ENCODE data around the gene LMAN1L.

GRCh38 chr15:74788042-74788682 lies 24.5 kb upstream of the LMAN1L start:
- no peak for TF ChIP-seq ZNF274 (IDR thresholded peaks at IDR 0.05; ENCODE audit: low read depth, low read length)
- no peak for TF ChIP-seq YY1 (IDR thresholded peaks at IDR 0.05; ENCODE audit: insufficient read depth, insufficient read length)

Measured in NT2/D1 (cell line).